MG63 (cell line): ENCODE data around the gene CNDP1. TPM values are rescaled to one million over a fixed set of nuclear protein-coding genes. Genes with fewer than 3 reads are reported as not detected.
"Not testable (repeated sequence)": the region's sequence is repeated elsewhere in the genome, so short reads cannot be mapped to it uniquely, and the experiment has no call there.

ENCODE experiments used
- DNase-seq: peaks from one replicate; pipeline ENCODE4 v3.0.0-alpha.2; 2020
- H3K27me3 ChIP-seq: fragments of 250-450 bp; sonication (Bioruptor Pico); 2 replicates; pipeline ENCODE4 v1.5.1; 2020; ENCODE audit warnings: mild to moderate bottlenecking, moderate library complexity
- H3K36me3 ChIP-seq: fragments of 250-450 bp; sonication (Bioruptor Pico); 2 replicates; pipeline ENCODE4 v1.5.1; 2020; ENCODE audit warnings: mild to moderate bottlenecking, moderate library complexity
- H3K4me3 ChIP-seq: fragments of 250-450 bp; sonication (Bioruptor Pico); 2 replicates; pipeline ENCODE4 v1.5.1; 2020; ENCODE audit warnings: mild to moderate bottlenecking, moderate library complexity
- H3K9me3 ChIP-seq: fragments of 250-450 bp; sonication (Bioruptor Pico); 2 replicates; pipeline ENCODE4 v1.5.1; 2020; ENCODE audit warnings: mild to moderate bottlenecking, moderate library complexity
- total RNA-seq: library from RNA; depleted of rRNA; stranded (reverse); fragments of >200 nt; shearing (Covaris generic); gene quantifications from 2 replicates; pipeline ENCODE4 v1.2.3, GENCODE V29; 2014; ENCODE audit warnings: low replicate concordance

The CNDP1 gene
- total RNA-seq, 1 experiment from 2014 or later = not detected

GRCh38 chr18:74514860-74515495, 19.3 kb upstream of the CNDP1 start:
- peaks cover 17% of the 10 kb centered on the region for H3K36me3 ChIP-seq
- no peaks in the 10 kb centered on the region for H3K9me3 ChIP-seq
- no peak overlapping the region for H3K4me3 ChIP-seq

GRCh38 chr18:74515620-74516231, 18.6 kb upstream of the CNDP1 start:
- Histone ChIP-seq H3K4me3 (no peak overlapping the region), H3K27me3 (no peaks in the 10 kb centered on the region), H3K36me3 (peaks cover 18% of the 10 kb centered on the region), H3K9me3 (no peaks in the 10 kb centered on the region)
- DNase-seq = no peak

More at GRCh38 chr18:74514860-74515495, 19.3 kb upstream of the CNDP1 start:
- no peaks in the 10 kb centered on the region for H3K27me3 ChIP-seq
- DNase-seq = no peak

GRCh38 chr18:74516271-74517235, 17.7 kb upstream of the CNDP1 start:
- DNase-seq = no peak
- no peaks in the 10 kb centered on the region for H3K9me3 ChIP-seq
- no peaks in the 10 kb centered on the region for H3K27me3 ChIP-seq
- peaks cover 12% of the 10 kb centered on the region for H3K36me3 ChIP-seq
- no peak overlapping the region for H3K4me3 ChIP-seq

- H3K4me3 ChIP-seq = no peak overlapping the region
- H3K36me3 ChIP-seq = peaks cover 12% of the 10 kb centered on the region
- no peaks in the 10 kb centered on the region for H3K27me3 ChIP-seq
- DNase-seq = no peak
- no peaks in the 10 kb centered on the region for H3K9me3 ChIP-seq
Measured at GRCh38 chr18:74517236-74517630, 17.1 kb upstream of the CNDP1 start.

- Histone ChIP-seq H3K9me3 (no peaks in the 10 kb centered on the region), H3K27me3 (no peaks in the 10 kb centered on the region), H3K4me3 (no peak overlapping the region), H3K36me3 (peaks cover 12% of the 10 kb centered on the region)
- no peak for DNase-seq
Measured at GRCh38 chr18:74518456-74519295, 15.6 kb upstream of the CNDP1 start.

- H3K36me3 ChIP-seq = peaks cover 12% of the 10 kb centered on the region
- no peak for DNase-seq
- H3K4me3 ChIP-seq = no peak overlapping the region
- H3K27me3 ChIP-seq = no peaks in the 10 kb centered on the region
- no peaks in the 10 kb centered on the region for H3K9me3 ChIP-seq
Measured at GRCh38 chr18:74519320-74520095, 14.8 kb upstream of the CNDP1 start.

GRCh38 chr18:74520096-74520833, 14.0 kb upstream of the CNDP1 start:
- Histone ChIP-seq H3K4me3 (no peak overlapping the region), H3K9me3 (no peaks in the 10 kb centered on the region), H3K36me3 (peaks cover 12% of the 10 kb centered on the region), H3K27me3 (no peaks in the 10 kb centered on the region)
- DNase-seq = no peak

GRCh38 chr18:74521068-74521725, 13.1 kb upstream of the CNDP1 start:
- Histone ChIP-seq H3K36me3 (peaks cover 12% of the 10 kb centered on the region), H3K4me3 (no peak overlapping the region), H3K9me3 (no peaks in the 10 kb centered on the region), H3K27me3 (no peaks in the 10 kb centered on the region)
- no peak for DNase-seq

- DNase-seq = no peak
- no peaks in the 10 kb centered on the region for H3K9me3 ChIP-seq
Measured at GRCh38 chr18:74522635-74523548, 11.4 kb upstream of the CNDP1 start.

GRCh38 chr18:74524097-74524496, 10.2 kb upstream of the CNDP1 start:
- no peak overlapping the region for H3K4me3 ChIP-seq
- H3K9me3 ChIP-seq = no peaks in the 10 kb centered on the region
- no peak for DNase-seq
- no peaks in the 10 kb centered on the region for H3K27me3 ChIP-seq
- peaks cover 11% of the 10 kb centered on the region for H3K36me3 ChIP-seq

More at GRCh38 chr18:74522635-74523548, 11.4 kb upstream of the CNDP1 start:
- no peak overlapping the region for H3K4me3 ChIP-seq
- H3K36me3 ChIP-seq = peaks cover 12% of the 10 kb centered on the region
- H3K27me3 ChIP-seq = no peaks in the 10 kb centered on the region

GRCh38 chr18:74524915-74525314, 9.4 kb upstream of the CNDP1 start:
- not testable (repeated sequence) for DNase-seq, H3K9me3 ChIP-seq

GRCh38 chr18:74525741-74526140, 8.6 kb upstream of the CNDP1 start:
- H3K36me3 ChIP-seq = no peaks in the 10 kb centered on the region
- H3K4me3 ChIP-seq = no peak overlapping the region
- H3K27me3 ChIP-seq = no peaks in the 10 kb centered on the region
- no peak for DNase-seq
- no peaks in the 10 kb centered on the region for H3K9me3 ChIP-seq

More at GRCh38 chr18:74524915-74525314, 9.4 kb upstream of the CNDP1 start:
- not testable (repeated sequence) for H3K27me3 ChIP-seq, H3K4me3 ChIP-seq, H3K36me3 ChIP-seq

GRCh38 chr18:74526488-74526887, 7.8 kb upstream of the CNDP1 start:
- no peaks in the 10 kb centered on the region for H3K27me3 ChIP-seq
- no peaks in the 10 kb centered on the region for H3K9me3 ChIP-seq
- no peak overlapping the region for H3K4me3 ChIP-seq
- no peaks in the 10 kb centered on the region for H3K36me3 ChIP-seq
- DNase-seq = no peak

- Histone ChIP-seq H3K4me3 (no peak overlapping the region), H3K9me3 (no peaks in the 10 kb centered on the region), H3K36me3 (no peaks in the 10 kb centered on the region), H3K27me3 (no peaks in the 10 kb centered on the region)
- no peak for DNase-seq
Measured at GRCh38 chr18:74528478-74528877, 5.8 kb upstream of the CNDP1 start.
